ENCODE results near the gene MMAB.
A peak's percentile ranks its signal among the peaks of the same experiment; 100 is the strongest.

MMAB gene

GRCh38 chr12:109580684-109581333 is 7.5 kb upstream of the MMAB start:
- no peak overlapping the region for H3K4me3 ChIP-seq (ENCODE audit: low read depth, low read length)
- DNase-seq (ENCODE audit: low read depth) = no peak
- TF ChIP-seq CTCF (IDR thresholded peaks at IDR 0.05; ENCODE audit: control insufficient read depth, extremely low read depth, insufficient read depth) = no peak

- TF ChIP-seq CTCF (IDR thresholded peaks at IDR 0.05; ENCODE audit: control insufficient read depth, extremely low read depth, insufficient read depth) = no peak
- DNase-seq (ENCODE audit: low read depth) = no peak
- H3K4me3 ChIP-seq (ENCODE audit: low read depth, low read length) = no peak overlapping the region
Measured at GRCh38 chr12:109580272-109580671, 7.0 kb upstream of the MMAB start.

- no peak overlapping the region for H3K4me3 ChIP-seq (ENCODE audit: low read depth, low read length)
- no peak for TF ChIP-seq CTCF (IDR thresholded peaks at IDR 0.05; ENCODE audit: control insufficient read depth, extremely low read depth, insufficient read depth)
- no peak for DNase-seq (ENCODE audit: low read depth)
Measured at GRCh38 chr12:109579639-109580038, 6.3 kb upstream of the MMAB start.

- no peak for DNase-seq (ENCODE audit: low read depth)
- TF ChIP-seq CTCF (IDR thresholded peaks at IDR 0.05; ENCODE audit: control insufficient read depth, extremely low read depth, insufficient read depth) = no peak
- H3K4me3 ChIP-seq (ENCODE audit: low read depth, low read length) = no peak overlapping the region
Measured at GRCh38 chr12:109578330-109578927, 5.1 kb upstream of the MMAB start.

- no peak overlapping the region for H3K4me3 ChIP-seq (ENCODE audit: low read depth, low read length)
- TF ChIP-seq CTCF (IDR thresholded peaks at IDR 0.05; ENCODE audit: control insufficient read depth, extremely low read depth, insufficient read depth) = no peak
- no peak for DNase-seq (ENCODE audit: low read depth)
Measured at GRCh38 chr12:109577311-109577710, 4.0 kb upstream of the MMAB start.

- no peak overlapping the region for H3K4me3 ChIP-seq (ENCODE audit: low read depth, low read length)
- TF ChIP-seq CTCF (IDR thresholded peaks at IDR 0.05; ENCODE audit: control insufficient read depth, extremely low read depth, insufficient read depth) = no peak
- DNase-seq (ENCODE audit: low read depth) = no peak
Measured at GRCh38 chr12:109575683-109576082, 2.4 kb upstream of the MMAB start.

- no peak for DNase-seq (ENCODE audit: low read depth)
- no peak for TF ChIP-seq CTCF (IDR thresholded peaks at IDR 0.05; ENCODE audit: control insufficient read depth, extremely low read depth, insufficient read depth)
- H3K4me3 ChIP-seq (ENCODE audit: low read depth, low read length) = peak overlapping the region; percentile 91
Measured at GRCh38 chr12:109573914-109574244, 575 bp upstream of the MMAB start.
